Endothelial cell of umbilical vein (primary cell): ENCODE measurements around the gene DRD4. TPM values are rescaled to one million over a fixed set of nuclear protein-coding genes. Genes with fewer than 3 reads are reported as not detected.

Source experiments
- BruUV-seq: library from RNA; stranded (reverse); fragments of 400-500 nt; replicated peaks from 2 replicates; lab custom pipeline; 2021; lab: Mats Ljungman, UMichigan
- CTCF ChIA-PET: fragments of 300-600, 350-600 bp; sonication (Branson Sonifier 250); formaldehyde crosslinking; loops from one replicate; lab custom pipeline; 2021; ENCODE audit warnings: antibody characterized with exemption, inconsistent platforms; lab: Charles Lee
- POLR2A ChIA-PET: fragments of 300-600, 350-600 bp; sonication (Branson Sonifier 250); formaldehyde crosslinking; loops from one replicate; lab custom pipeline; 2021; ENCODE audit warnings: antibody characterized with exemption, inconsistent platforms; lab: Charles Lee
- DNase-seq: peaks from one replicate; pipeline ENCODE4 v3.0.0-alpha.2; 2011; ENCODE audit warnings: low read depth, low spot score
- FAIRE-seq: peaks from 2 replicates; lab custom pipeline; 2011; peaks lifted over from hg19 to GRCh38; lab: Jason Lieb, UNC
- H2AFZ ChIP-seq: 2 replicates; pipeline ENCODE4 v1.6.0; 2012; ENCODE audit warnings: low read depth, low read length, control low read depth, inconsistent platforms
- H3K27ac ChIP-seq: 2 replicates; pipeline ENCODE4 v1.5.1; 2011; ENCODE audit warnings: low read depth, mild to moderate bottlenecking, control low read depth, low read length, moderate library complexity; ENCODE audit not compliant: insufficient read depth
- H3K27me3 ChIP-seq, 2 experiments: 2 replicates each; pipeline versions ENCODE4 v1.6.0 to v1.6.1; 2011; ENCODE audit warnings: low read length in 2 of 2, mixed read lengths in 1 of 2; ENCODE audit not compliant: control insufficient read depth in 2 of 2, insufficient read depth in 2 of 2
- H3K36me3 ChIP-seq, 2 experiments: 2 replicates in 1 of 2; 3 replicates in 1 of 2; pipeline ENCODE4 v1.5.1; 2011; ENCODE audit warnings: low read length in 2 of 2, mild to moderate bottlenecking in 1 of 2, moderate library complexity in 1 of 2; ENCODE audit not compliant: control insufficient read depth in 2 of 2, insufficient read depth in 2 of 2; ENCODE audit errors: extremely low read depth in 1 of 2
- H3K4me1 ChIP-seq: 3 replicates; pipeline ENCODE4 v1.5.1; 2011; ENCODE audit warnings: mild to moderate bottlenecking, low read length; ENCODE audit not compliant: control insufficient read depth, insufficient read depth; ENCODE audit errors: extremely low read depth
- H3K4me2 ChIP-seq: 2 replicates; pipeline ENCODE4 v1.6.1; 2011; ENCODE audit warnings: low read length, control low read depth, mixed read lengths; ENCODE audit not compliant: insufficient read depth
- H3K4me3 ChIP-seq, 3 experiments: fragments of 200-600 bp in 1 of 3; sonication (generic), shearing (Covaris generic) in 1 of 3; replicated peaks in 1 of 3; 2 replicates each; pipeline ENCODE4 v1.5.1; 2011 to 2016; ENCODE audit warnings: control low read depth in 3 of 3, low read length in 3 of 3, mild to moderate bottlenecking in 2 of 3, inconsistent platforms in 1 of 3, low read depth in 1 of 3, moderate library complexity in 1 of 3; ENCODE audit not compliant: insufficient read depth in 1 of 3
- H3K79me2 ChIP-seq: 2 replicates; pipeline ENCODE4 v1.6.0; 2012; ENCODE audit warnings: low read length, inconsistent platforms; ENCODE audit not compliant: control insufficient read depth, insufficient read depth
- H3K9ac ChIP-seq: replicated peaks from 2 replicates; pipeline ENCODE3; 2011; ENCODE audit warnings: low read length, control low read depth; ENCODE audit not compliant: insufficient read depth; ENCODE audit errors: extremely low read depth
- H3K9me1 ChIP-seq: replicated peaks from 3 replicates; pipeline ENCODE4 v1.6.0; 2011; ENCODE audit warnings: mild to moderate bottlenecking, low read length; ENCODE audit not compliant: control insufficient read depth, insufficient read depth; ENCODE audit errors: extremely low read depth
- H3K9me3 ChIP-seq: replicated peaks from 2 replicates; pipeline ENCODE4 v1.5.1; 2012; ENCODE audit warnings: low read length, inconsistent platforms; ENCODE audit not compliant: control insufficient read depth, insufficient read depth
- H4K20me1 ChIP-seq: replicated peaks from 2 replicates; pipeline ENCODE3; 2011; ENCODE audit warnings: mild to moderate bottlenecking, low read length; ENCODE audit not compliant: control insufficient read depth, insufficient read depth; ENCODE audit errors: extremely low read depth
- CTCF ChIP-seq, 2 donors: IDR thresholded peaks; 1 replicate in 1 of 2; 2 replicates in 1 of 2; pipeline ENCODE4 v1.5.1; 2011; ENCODE audit warnings: low read length in 2 of 2, mild to moderate bottlenecking in 2 of 2, moderate library complexity in 2 of 2, control low read depth in 1 of 2, inconsistent platforms in 1 of 2, low read depth in 1 of 2; ENCODE audit not compliant: insufficient read depth in 1 of 2; ENCODE audit errors: extremely low read depth in 1 of 2
- EZH2 ChIP-seq: IDR thresholded peaks from 2 replicates; pipeline ENCODE4 v1.6.1; 2012; ENCODE audit warnings: borderline replicate concordance, low read depth, mild to moderate bottlenecking, moderate library complexity, low read length, inconsistent platforms; ENCODE audit not compliant: severe bottlenecking
- FOS ChIP-seq: IDR thresholded peaks from 2 replicates; pipeline ENCODE4 v1.6.1; 2011; ENCODE audit warnings: mild to moderate bottlenecking, low read length, moderate library complexity, borderline replicate concordance; ENCODE audit not compliant: insufficient read depth
- GATA2 ChIP-seq: IDR thresholded peaks from 2 replicates; pipeline ENCODE4 v1.7.0; 2011; ENCODE audit warnings: low read depth, mild to moderate bottlenecking, moderate library complexity, mixed read lengths, low read length; ENCODE audit not compliant: insufficient read length, insufficient read depth
- JUN ChIP-seq: IDR thresholded peaks from 2 replicates; pipeline ENCODE4 v1.6.1; 2011; ENCODE audit warnings: borderline replicate concordance, low read depth; ENCODE audit not compliant: insufficient read length, insufficient read depth
- MAX ChIP-seq: IDR thresholded peaks from 2 replicates; pipeline ENCODE4 v1.6.1; 2011; ENCODE audit not compliant: insufficient read depth, insufficient read length
- MYC ChIP-seq: IDR thresholded peaks from one replicate; pipeline ENCODE4 v1.6.1; 2011; ENCODE audit warnings: mild to moderate bottlenecking, low read depth, low read length
- POLR2A ChIP-seq: IDR thresholded peaks from 2 replicates; pipeline ENCODE4 v1.6.1; 2012; ENCODE audit warnings: low read depth, mild to moderate bottlenecking, control low read depth, low read length
- POLR2AphosphoS5 ChIP-seq: IDR thresholded peaks from 2 replicates; pipeline ENCODE4 v1.6.1; 2012; ENCODE audit warnings: low read depth, mild to moderate bottlenecking, control low read depth, low read length, moderate library complexity; ENCODE audit not compliant: insufficient read depth
- dilution Hi-C: fragments of 300-500 bp; cut with MboI; formaldehyde crosslinking; loops from one replicate; pipeline ENCODE4 v1.15.0; 2019; ENCODE audit warnings: low sequenced_read_pairs; ENCODE audit not compliant: extremely low pct_ligation_motif_present
- intact Hi-C: fragments of 100-400 bp; cut with micrococcal nuclease; formaldehyde crosslinking; loops from one replicate; pipeline ENCODE4 v1.10.0; 2022
- polyA plus RNA-seq, 4 experiments: library from polyadenylated mRNA; depleted of rRNA in 3 of 4; stranded (reverse) in 3 of 4; unstranded in 1 of 4; fragments of >200 nt; gene quantifications; 2 replicates each; pipeline versions ENCODE4 v1.2.1 to v1.2.3, GENCODE V29; 2011 to 2012; ENCODE audit warnings: missing spikeins in 1 of 4
- total RNA-seq: library from RNA; stranded (reverse); gene quantifications from 2 replicates; pipeline ENCODE4 v1.2.3, GENCODE V29; 2021

DRD4 gene
- total and polyA plus RNA-seq, 2 donors (not counting 3 experiments of a cell fraction or from before 2014, with no cell fraction given) = 0.24 TPM; not detected in 1

- BruUV-seq = no TSS peak
- intact Hi-C loops = no loop called here
- dilution Hi-C loops = no loop called here
- FAIRE-seq (no peak), DNase-seq (no peak)
- Histone ChIP-seq H3K4me1 (peaks cover 18% of the 10 kb centered on the region), H3K27ac (no peak overlapping the region), H3K4me3 (no peak overlapping the region), H3K4me2 (no peak overlapping the region), H3K9ac (no peak overlapping the region), H3K36me3 (peaks cover 9 to 20% of the 10 kb centered on the region in 2 experiments), H3K9me3 (no peaks in the 10 kb centered on the region), H4K20me1 (no peaks in the 10 kb centered on the region), H3K79me2 (peaks cover 21% of the 10 kb centered on the region), H3K9me1 (no peaks in the 10 kb centered on the region), H3K27me3 (no peaks in the 10 kb centered on the region), H2AFZ (no peak overlapping the region)
- POLR2A ChIA-PET = no interaction called here
- CTCF ChIA-PET = no interaction called here
- TF ChIP-seq POLR2A (no peak), POLR2AphosphoS5 (no peak), FOS (no peak), MYC (no peak), MAX (no peak), GATA2 (no peak), JUN (no peak), EZH2 (no peak), CTCF (IDR thresholded peaks at IDR 0.05; ENCODE audit: extremely low read depth in 1 of 2, insufficient read depth in 1 of 2, low read depth in 1 of 2, low read length in 2 of 2) (no peak)
Measured at GRCh38 chr11:687751-688150, 50.7 kb downstream of the DRD4 start.
